K562 (cell line): ENCODE data around the gene SPHK2. TPM values are rescaled to one million over a fixed set of nuclear protein-coding genes. Genes with fewer than 3 reads are reported as not detected.

Source experiments
- ADNP ChIP-seq: fragments of 200-800 bp; sonication (Bioruptor generic); IDR thresholded peaks from 2 replicates; pipeline ENCODE4 v1.6.1; 2016; ENCODE audit warnings: missing genetic modification characterization, missing compliant biosample characterization
- ERF ChIP-seq: fragments of 450-650 bp; formaldehyde crosslinking; IDR thresholded peaks from 2 replicates; pipeline ENCODE4 v1.4.0; 2020; ENCODE audit warnings: mild to moderate bottlenecking, mixed read lengths
- FOXM1 ChIP-seq, 2 experiments: fragments of 450-650 bp in 1 of 2; sonication (generic) in 1 of 2; formaldehyde crosslinking in 1 of 2; IDR thresholded peaks; 2 replicates each; pipeline versions ENCODE4 v1.6.1 to v1.9.0; 2017 to 2022; ENCODE audit warnings: low read depth in 2 of 2, mild to moderate bottlenecking in 2 of 2, missing genetic modification reagents in 1 of 2, moderate library complexity in 1 of 2
- MNT ChIP-seq, 2 experiments: fragments of 450-650 bp; conservative IDR thresholded peaks; 2 replicates each; pipeline ENCODE4 v1.6.1; 2017; ENCODE audit warnings: mild to moderate bottlenecking in 2 of 2, moderate library complexity in 2 of 2
- PHF8 ChIP-seq: fragments of 200-600 bp; sonication (generic); IDR thresholded peaks from 2 replicates; pipeline ENCODE4 v1.6.1; 2012; ENCODE audit warnings: mixed run types, mild to moderate bottlenecking, inconsistent platforms, low read length, moderate library complexity, borderline replicate concordance
- RBM14 ChIP-seq: fragments of 200-400 bp; formaldehyde crosslinking; IDR thresholded peaks from 2 replicates; pipeline ENCODE4 v1.6.1; 2018; ENCODE audit warnings: low read depth, mild to moderate bottlenecking, low read length, moderate library complexity, borderline replicate concordance; ENCODE audit not compliant: insufficient read depth
- SIX5 ChIP-seq, 2 experiments: IDR thresholded peaks; 2 replicates each; pipeline ENCODE4 v1.6.1; 2011; ENCODE audit warnings: low read length in 2 of 2, borderline replicate concordance in 1 of 2, low read depth in 1 of 2, mild to moderate bottlenecking in 1 of 2, moderate library complexity in 1 of 2; ENCODE audit not compliant: insufficient read depth in 1 of 2
- ZFPM2 ChIP-seq: fragments of 250-450 bp; sonication (Bioruptor Pico); IDR thresholded peaks from 2 replicates; pipeline ENCODE4 v1.5.1; 2022; ENCODE audit warnings: mild to moderate bottlenecking
- ZNF3 ChIP-seq: fragments of 250-450 bp; sonication (Bioruptor Pico); IDR thresholded peaks from 2 replicates; pipeline ENCODE4 v1.5.0; 2021; ENCODE audit warnings: mild to moderate bottlenecking, moderate library complexity
- ZNF407 ChIP-seq: fragments of 450-650 bp; IDR thresholded peaks from 2 replicates; pipeline ENCODE4 v1.6.1; 2016; ENCODE audit warnings: low read depth
- polyA plus RNA-seq, 8 experiments: library from polyadenylated mRNA; depleted of rRNA in 4 of 8; stranded (reverse) in 5 of 8; unstranded in 3 of 8; fragments of >200 nt; fragmentation: Nextera tagmentation in 2 of 8; fragmentation: Illumina TruSeq in 1 of 8; extraction: Ambion mirVana in 2 of 8; extraction: Trizol in 1 of 8; gene quantifications; 2 replicates each; pipeline versions ENCODE4 v1.2.1 to v1.2.3, GENCODE V29; 2011 to 2014; ENCODE audit warnings: inconsistent platforms in 1 of 8, missing spikeins in 1 of 8
- total RNA-seq, 7 experiments: library from RNA; depleted of rRNA in 6 of 7; stranded (reverse); fragments of >200 nt in 6 of 7; fragmentation: Illumina TruSeq in 2 of 7; extraction: Trizol in 2 of 7; gene quantifications; 2 replicates each; pipeline versions ENCODE4 v1.2.1 to v1.2.3, GENCODE V29; 2011 to 2021; ENCODE audit warnings: low replicate concordance in 1 of 7
- TF ChIP-seq, protein P1 (sequence below): IDR thresholded peaks from 2 replicates; pipeline ENCODE4 v1.6.1; 2012; ENCODE audit warnings: low read depth, low read length, improper control_type of control experiment, borderline replicate concordance

Gene SPHK2
- total and polyA plus RNA-seq, 9 of the 15 experiments (the other 6 are each of a cell fraction or from before 2014, with no cell fraction given), result 0.10 to 15.2 (median 2.9) TPM

GRCh38 chr19:48633148-48634035 is 14.1 kb downstream of the SPHK2 start (continued):
- TF ChIP-seq ADNP (no peak), MNT (conservative IDR thresholded peaks at IDR 0.05) (peak; percentile 61 to 80), ZFPM2 (CRISPR knock-in tag) (no peak), FOXM1 (IDR thresholded peaks at IDR 0.05; ENCODE audit: low read depth) (no peak), FOXM1 (CRISPR knock-in tag; IDR thresholded peaks at IDR 0.05; ENCODE audit: low read depth) (no peak), ERF (CRISPR knock-in tag) (no peak), ZNF3 (CRISPR knock-in tag) (no peak), ZNF407 (no peak), PHF8 (no peak), RBM14 (no peak), SIX5 (IDR thresholded peaks at IDR 0.05; ENCODE audit: borderline replicate concordance in 1 of 2, insufficient read depth in 1 of 2, low read depth in 1 of 2, low read length in 2 of 2) (no peak)
- TF ChIP-seq, protein P1, sequence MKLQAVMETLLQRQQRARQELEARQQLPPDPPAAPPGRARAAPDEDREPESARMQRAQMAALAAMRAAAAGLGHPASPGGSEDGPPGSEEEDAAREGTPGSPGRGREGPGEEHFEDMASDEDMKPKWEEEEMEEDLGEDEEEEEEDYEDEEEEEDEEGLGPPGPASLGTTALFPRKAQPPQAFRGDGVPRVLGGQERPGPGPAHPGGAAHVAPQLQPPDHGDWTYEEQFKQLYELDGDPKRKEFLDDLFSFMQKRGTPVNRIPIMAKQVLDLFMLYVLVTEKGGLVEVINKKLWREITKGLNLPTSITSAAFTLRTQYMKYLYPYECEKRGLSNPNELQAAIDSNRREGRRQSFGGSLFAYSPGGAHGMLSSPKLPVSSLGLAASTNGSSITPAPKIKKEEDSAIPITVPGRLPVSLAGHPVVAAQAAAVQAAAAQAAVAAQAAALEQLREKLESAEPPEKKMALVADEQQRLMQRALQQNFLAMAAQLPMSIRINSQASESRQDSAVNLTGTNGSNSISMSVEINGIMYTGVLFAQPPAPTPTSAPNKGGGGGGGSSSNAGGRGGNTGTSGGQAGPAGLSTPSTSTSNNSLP, result no peak
